Hematopoietic multipotent progenitor cell (in vitro differentiated cells): ENCODE results near the gene GULP1. TPM values are rescaled to one million over a fixed set of nuclear protein-coding genes. Genes with fewer than 3 reads are reported as not detected.
"Not testable (repeated sequence)": the region's sequence is repeated elsewhere in the genome, so short reads cannot be mapped to it uniquely, and the experiment has no call there.

Experiments used
- DNase-seq, 3 donors: peaks; one replicate each; pipeline ENCODE4 v3.0.0-alpha.2; 2011 to 2015; ENCODE audit warnings: low read depth in 2 of 3, low spot score in 2 of 3
- total RNA-seq: library from RNA; depleted of rRNA; stranded (reverse); fragments of >200 nt; gene quantifications from one replicate; pipeline ENCODE4 v1.2.3, GENCODE V29; 2012

Gene GULP1
- total RNA-seq: under 0.01 TPM

- DNase-seq: peak in 2 of 3 donors; percentile 33 to 38
Measured at GRCh38 chr2:188291617-188292347, at the start of gene GULP1. GULP1 (plus strand) TSS chr2:188291874; CDS start chr2:188477703, 185,829 bp downstream.

GRCh38 chr2:188243381-188243780, 48.3 kb upstream of the GULP1 start:
- no peak for DNase-seq

- DNase-seq: no peak
Measured at GRCh38 chr2:188244383-188244782, 47.3 kb upstream of the GULP1 start.

- DNase-seq: no peak
Measured at GRCh38 chr2:188245230-188245629, 46.4 kb upstream of the GULP1 start.

- DNase-seq: no peak
Measured at GRCh38 chr2:188248513-188248912, 43.2 kb upstream of the GULP1 start.

- no peak for DNase-seq
Measured at GRCh38 chr2:188251034-188251433, 40.6 kb upstream of the GULP1 start.

GRCh38 chr2:188256420-188256819, 35.3 kb upstream of the GULP1 start:
- DNase-seq: no peak

GRCh38 chr2:188265315-188265714, 26.4 kb upstream of the GULP1 start:
- DNase-seq: no peak

- no peak for DNase-seq
Measured at GRCh38 chr2:188267776-188268175, 23.9 kb upstream of the GULP1 start.

GRCh38 chr2:188269004-188269403, 22.7 kb upstream of the GULP1 start:
- no peak for DNase-seq

GRCh38 chr2:188272121-188272520, 19.6 kb upstream of the GULP1 start:
- DNase-seq: no peak

- no peak for DNase-seq
Measured at GRCh38 chr2:188274274-188274673, 17.4 kb upstream of the GULP1 start.

GRCh38 chr2:188276255-188276654, 15.4 kb upstream of the GULP1 start:
- DNase-seq: no peak

GRCh38 chr2:188277786-188278185, 13.9 kb upstream of the GULP1 start:
- no peak for DNase-seq

GRCh38 chr2:188278388-188279092, 13.1 kb upstream of the GULP1 start:
- DNase-seq: no peak

GRCh38 chr2:188279093-188279445, 12.6 kb upstream of the GULP1 start:
- DNase-seq: no peak

GRCh38 chr2:188280811-188281222, 10.9 kb upstream of the GULP1 start:
- no peak for DNase-seq

- DNase-seq: no peak
Measured at GRCh38 chr2:188282907-188283306, 8.8 kb upstream of the GULP1 start.

GRCh38 chr2:188284251-188284650, 7.4 kb upstream of the GULP1 start:
- DNase-seq: not testable (repeated sequence)

- DNase-seq: no peak
Measured at GRCh38 chr2:188285049-188285448, 6.6 kb upstream of the GULP1 start.

GRCh38 chr2:188285774-188286173, 5.9 kb upstream of the GULP1 start:
- DNase-seq: no peak

- DNase-seq: no peak
Measured at GRCh38 chr2:188291142-188291616, 495 bp upstream of the GULP1 start.
